Mesenchymal stem cell (in vitro differentiated cells and primary cell): ENCODE results near the gene SPATA31D4.

ENCODE experiments used
- DNase-seq: peaks from one replicate; pipeline ENCODE4 v3.0.0-alpha.2; 2013
- H2AFZ ChIP-seq: one replicate; pipeline ENCODE4 v1.6.1; 2013; ENCODE audit warnings: low read depth, mild to moderate bottlenecking, control low read depth, inconsistent platforms, low read length, moderate library complexity
- H2AK5ac ChIP-seq: 2 replicates; pipeline ENCODE4 v1.6.1; 2013; ENCODE audit warnings: low read length, moderate library complexity, mild to moderate bottlenecking, inconsistent platforms; ENCODE audit not compliant: severe bottlenecking
- H2BK120ac ChIP-seq: one replicate; pipeline ENCODE4 v1.6.1; 2013; ENCODE audit warnings: low read depth, mild to moderate bottlenecking, inconsistent platforms, low read length, moderate library complexity
- H2BK12ac ChIP-seq, 2 experiments: one replicate each; pipeline ENCODE4 v1.6.1; 2013; ENCODE audit warnings: inconsistent platforms in 2 of 2, low read length in 2 of 2, mild to moderate bottlenecking in 2 of 2, moderate library complexity in 2 of 2, control low read depth in 1 of 2
- H2BK15ac ChIP-seq: one replicate; pipeline ENCODE4 v1.6.1; 2013; ENCODE audit warnings: mild to moderate bottlenecking, low read depth, inconsistent platforms; ENCODE audit not compliant: poor library complexity, severe bottlenecking
- H2BK5ac ChIP-seq: 2 replicates; pipeline ENCODE4 v1.6.1; 2013; ENCODE audit warnings: low read depth, mild to moderate bottlenecking, low read length, control low read depth, inconsistent platforms; ENCODE audit not compliant: poor library complexity, severe bottlenecking
- H3K14ac ChIP-seq, 2 experiments: one replicate each; pipeline ENCODE4 v1.6.1; 2013; ENCODE audit warnings: inconsistent platforms in 2 of 2, low read length in 2 of 2, control low read depth in 1 of 2, mild to moderate bottlenecking in 1 of 2, moderate library complexity in 1 of 2
- H3K18ac ChIP-seq, 2 experiments: one replicate each; pipeline ENCODE4 v1.6.1; 2013; ENCODE audit warnings: inconsistent platforms in 2 of 2, low read length in 2 of 2, control low read depth in 1 of 2, low read depth in 1 of 2, mild to moderate bottlenecking in 1 of 2
- H3K23ac ChIP-seq, 2 experiments: one replicate each; pipeline ENCODE4 v1.6.1; 2013; ENCODE audit warnings: inconsistent platforms in 2 of 2, low read length in 2 of 2, mild to moderate bottlenecking in 2 of 2, moderate library complexity in 2 of 2, control low read depth in 1 of 2
- H3K27ac ChIP-seq: 2 replicates; pipeline ENCODE4 v1.5.1; 2013; ENCODE audit warnings: mild to moderate bottlenecking, moderate library complexity, low read length, control low read depth, inconsistent platforms; ENCODE audit not compliant: poor library complexity, severe bottlenecking
- H3K27me3 ChIP-seq, 2 experiments: 2 replicates each; pipeline versions ENCODE4 v1.6.1 to v1.7.0; 2013; ENCODE audit warnings: low read length in 2 of 2, mild to moderate bottlenecking in 2 of 2, moderate library complexity in 2 of 2, control low read depth in 1 of 2, inconsistent platforms in 1 of 2; ENCODE audit not compliant: control insufficient read depth in 1 of 2, insufficient read depth in 1 of 2
- H3K36me3 ChIP-seq, 2 experiments: 2 replicates each; pipeline versions ENCODE4 v1.6.1 to v1.7.0; 2013; ENCODE audit warnings: low read length in 2 of 2, control low read depth in 1 of 2, inconsistent platforms in 1 of 2, low read depth in 1 of 2, mild to moderate bottlenecking in 1 of 2; ENCODE audit not compliant: insufficient read depth in 2 of 2, control insufficient read depth in 1 of 2
- H3K4ac ChIP-seq, 2 experiments: one replicate each; pipeline ENCODE4 v1.6.1; 2013; ENCODE audit warnings: inconsistent platforms in 2 of 2, low read length in 2 of 2, mild to moderate bottlenecking in 2 of 2, moderate library complexity in 2 of 2, control low read depth in 1 of 2, low read depth in 1 of 2
- H3K4me1 ChIP-seq: 2 replicates; pipeline ENCODE4 v1.6.1; 2013; ENCODE audit warnings: low read depth, low read length, control low read depth; ENCODE audit not compliant: control insufficient read depth, insufficient read depth
- H3K4me2 ChIP-seq: 2 replicates; pipeline ENCODE4 v1.6.1; 2013; ENCODE audit warnings: low read length, mild to moderate bottlenecking, inconsistent platforms; ENCODE audit not compliant: poor library complexity, severe bottlenecking
- H3K4me3 ChIP-seq, 2 experiments: 2 replicates each; pipeline versions ENCODE4 v1.5.1 to v1.7.0; 2013; ENCODE audit warnings: low read length in 2 of 2, mild to moderate bottlenecking in 2 of 2, control low read depth in 1 of 2, low read depth in 1 of 2; ENCODE audit not compliant: insufficient read depth in 1 of 2
- H3K79me1 ChIP-seq: replicated peaks from 2 replicates; pipeline ENCODE4 v1.6.1; 2013; ENCODE audit warnings: mild to moderate bottlenecking, control low read depth, low read length, inconsistent platforms; ENCODE audit not compliant: poor library complexity, severe bottlenecking
- H3K9ac ChIP-seq: 2 replicates; pipeline ENCODE4 v1.7.0; 2013; ENCODE audit warnings: mild to moderate bottlenecking, low read length, moderate library complexity
- H3K9me3 ChIP-seq: 2 replicates; pipeline ENCODE4 v1.7.0; 2013; ENCODE audit warnings: mild to moderate bottlenecking, low read length; ENCODE audit not compliant: control insufficient read depth
- H4K8ac ChIP-seq: one replicate; pipeline ENCODE4 v1.6.1; 2013; ENCODE audit warnings: inconsistent platforms, mild to moderate bottlenecking, low read length, moderate library complexity
- H4K91ac ChIP-seq: one replicate; pipeline ENCODE4 v1.6.1; 2013; ENCODE audit warnings: mild to moderate bottlenecking, low read length, inconsistent platforms
- WGBS: methylation state at CpG from one replicate; pipeline ENCODE4 v1.1.7; 2013; ENCODE audit warnings: mixed read lengths; 5-methylcytosine and 5-hydroxymethylcytosine counted together

Gene SPATA31D4

GRCh38 chr9:81886665-81887064 is 41.6 kb upstream of the SPATA31D4 start:
- Histone ChIP-seq H4K91ac (no peak overlapping the region), H2BK120ac (no peak overlapping the region), H3K27me3 (no peaks in the 10 kb centered on the region), H3K23ac (no peak overlapping the region), H2BK5ac (no peak overlapping the region), H2AFZ (no peak overlapping the region), H3K36me3 (no peaks in the 10 kb centered on the region), H4K8ac (no peak overlapping the region), H2BK12ac (no peak overlapping the region), H3K9ac (no peak overlapping the region), H3K14ac (no peak overlapping the region), H3K4me2 (no peak overlapping the region), H3K9me3 (no peaks in the 10 kb centered on the region), H3K4me1 (no peaks in the 10 kb centered on the region), H3K79me1 (no peaks in the 10 kb centered on the region), H2AK5ac (no peak overlapping the region), H3K18ac (no peak overlapping the region), H3K4ac (no peak overlapping the region), H3K4me3 (no peak overlapping the region), H2BK15ac (no peak overlapping the region), H3K27ac (no peak overlapping the region)
- DNase-seq, result no peak
- WGBS, result 97% methylated on average over 1 of the region's 1 CpG

- H2BK15ac ChIP-seq, result no peak overlapping the region
- 90% methylated on average over 2 of the region's 3 CpGs for WGBS
- H2BK12ac ChIP-seq, result no peak overlapping the region
- no peak overlapping the region for H2AK5ac ChIP-seq
- H4K8ac ChIP-seq, result no peak overlapping the region
- no peaks in the 10 kb centered on the region for H3K9me3 ChIP-seq
- H3K4me2 ChIP-seq, result no peak overlapping the region
- H4K91ac ChIP-seq, result no peak overlapping the region
- H3K9ac ChIP-seq, result no peak overlapping the region
- DNase-seq, result no peak
- H3K79me1 ChIP-seq, result no peaks in the 10 kb centered on the region
- H3K27ac ChIP-seq, result no peak overlapping the region
- no peak overlapping the region for H2BK120ac ChIP-seq
- H3K14ac ChIP-seq, result no peak overlapping the region
- H2AFZ ChIP-seq, result no peak overlapping the region
- no peak overlapping the region for H3K4ac ChIP-seq
- H3K18ac ChIP-seq, result no peak overlapping the region
- no peak overlapping the region for H2BK5ac ChIP-seq
- no peaks in the 10 kb centered on the region for H3K4me1 ChIP-seq
- no peak overlapping the region for H3K4me3 ChIP-seq
- H3K27me3 ChIP-seq, result no peaks in the 10 kb centered on the region
- H3K23ac ChIP-seq, result no peak overlapping the region
- no peaks in the 10 kb centered on the region for H3K36me3 ChIP-seq
These were observed 38.1 kb upstream of the SPATA31D4 start for GRCh38 chr9:81890104-81890503.

- H3K9ac ChIP-seq, result no peak overlapping the region
- H3K27me3 ChIP-seq, result no peaks in the 10 kb centered on the region
- no peak overlapping the region for H3K23ac ChIP-seq
- H3K27ac ChIP-seq, result no peak overlapping the region
- H2BK12ac ChIP-seq, result no peak overlapping the region
- H2BK15ac ChIP-seq, result no peak overlapping the region
- H4K91ac ChIP-seq, result no peak overlapping the region
- H3K79me1 ChIP-seq, result no peaks in the 10 kb centered on the region
- no peaks in the 10 kb centered on the region for H3K9me3 ChIP-seq
- H3K4ac ChIP-seq, result no peak overlapping the region
- no peak overlapping the region for H2AK5ac ChIP-seq
- 100% methylated on average over 1 of the region's 1 CpG for WGBS
- H2AFZ ChIP-seq, result no peak overlapping the region
- H3K18ac ChIP-seq, result no peak overlapping the region
- no peak overlapping the region for H3K4me2 ChIP-seq
- H3K36me3 ChIP-seq, result no peaks in the 10 kb centered on the region
- no peaks in the 10 kb centered on the region for H3K4me1 ChIP-seq
- no peak overlapping the region for H2BK5ac ChIP-seq
- no peak overlapping the region for H3K14ac ChIP-seq
- no peak overlapping the region for H4K8ac ChIP-seq
- H3K4me3 ChIP-seq, result no peak overlapping the region
- H2BK120ac ChIP-seq, result no peak overlapping the region
- no peak for DNase-seq
These were observed 35.8 kb upstream of the SPATA31D4 start for GRCh38 chr9:81892440-81892839.

- H2AK5ac ChIP-seq, result no peak overlapping the region
- no peak overlapping the region for H2BK5ac ChIP-seq
- 53% methylated on average over 1 of the region's 3 CpGs for WGBS
These were observed 34.3 kb upstream of the SPATA31D4 start for GRCh38 chr9:81893929-81894328.

More at GRCh38 chr9:81893929-81894328, 34.3 kb upstream of the SPATA31D4 start:
- Histone ChIP-seq H2BK120ac (no peak overlapping the region), H3K23ac (no peak overlapping the region), H3K4me1 (no peaks in the 10 kb centered on the region), H3K4me3 (no peak overlapping the region), H3K36me3 (no peaks in the 10 kb centered on the region), H3K27ac (no peak overlapping the region), H2BK12ac (no peak overlapping the region), H4K8ac (no peak overlapping the region), H3K9ac (no peak overlapping the region), H3K4me2 (no peak overlapping the region), H3K14ac (no peak overlapping the region), H2AFZ (no peak overlapping the region), H3K79me1 (no peaks in the 10 kb centered on the region), H3K9me3 (no peaks in the 10 kb centered on the region), H3K18ac (no peak overlapping the region), H3K27me3 (no peaks in the 10 kb centered on the region), H4K91ac (no peak overlapping the region), H2BK15ac (no peak overlapping the region), H3K4ac (no peak overlapping the region)
- DNase-seq, result peak; percentile 26
